ENCODE results near the gene FBN1. TPM values are rescaled to one million over a fixed set of nuclear protein-coding genes. Genes with fewer than 3 reads are reported as not detected.

Gene FBN1
- total and polyA plus RNA-seq, 2 donors: 6.3 to 19.5 TPM

DNA sequence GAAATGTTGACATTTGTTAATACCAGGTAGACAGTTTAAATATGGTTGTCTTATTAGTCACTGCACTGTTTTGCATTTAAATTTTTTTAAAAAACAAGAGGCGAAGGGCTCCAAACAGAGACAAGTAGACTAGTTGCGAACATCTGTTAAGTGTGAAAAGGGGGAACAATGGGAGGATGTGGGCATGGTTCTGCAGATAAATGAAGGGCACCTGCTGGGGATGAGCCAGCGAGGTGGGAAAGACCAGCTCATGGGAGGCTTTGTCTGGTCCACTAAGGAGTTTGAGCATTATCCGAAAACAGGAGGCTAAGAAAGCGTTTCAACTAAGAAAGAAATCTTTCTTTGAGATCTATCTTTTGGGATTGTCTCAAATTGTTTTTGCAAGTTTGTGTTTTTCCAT, 72.7 kb downstream of the FBN1 start:
- Histone ChIP-seq H3K36me3 (ENCODE audit: control insufficient read depth in 2 of 2, insufficient read depth in 2 of 2, low read length in 1 of 2) (no peaks in the 10 kb centered on the region), H3K9me3 (ENCODE audit: control insufficient read depth in 2 of 2, insufficient read depth in 1 of 2, low read length in 1 of 2) (no peaks in the 10 kb centered on the region), H3K4me3 (ENCODE audit: low read length in 2 of 2) (no peak overlapping the region), H3K27me3 (ENCODE audit: control insufficient read depth in 2 of 2, insufficient read depth in 1 of 2, low read length in 1 of 2) (no peaks in the 10 kb centered on the region), H3K27ac (ENCODE audit: low read depth in 1 of 2, low read length in 1 of 2) (no peak overlapping the region), H3K4me1 (ENCODE audit: control insufficient read depth in 2 of 2, insufficient read depth in 2 of 2, low read length in 2 of 2) (no peaks in the 10 kb centered on the region)
- WGBS: 91% methylated on average over 5 of the region's 5 CpGs
- no peak for DNase-seq (ENCODE audit: low read depth in 6 of 9, low spot score in 9 of 9)

DNA sequence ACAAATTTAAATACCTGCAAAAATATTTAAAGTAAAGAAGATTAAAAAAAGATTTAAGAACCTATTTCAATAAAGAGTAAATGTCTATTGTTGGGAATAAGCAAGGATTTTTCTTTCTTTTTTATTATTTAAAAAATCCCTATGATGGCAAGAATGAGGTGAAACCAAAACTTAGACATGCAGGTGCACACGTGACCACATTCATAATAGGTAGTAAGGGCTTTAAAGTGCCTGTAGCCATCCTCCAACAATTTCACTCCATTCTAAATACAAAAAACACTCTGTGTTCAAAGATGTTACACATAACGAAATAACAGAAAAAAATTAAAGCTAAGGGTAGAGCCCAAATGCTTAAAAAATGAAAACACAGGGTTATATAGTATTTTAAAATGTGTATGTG, 74.0 kb downstream of the FBN1 start:
- WGBS: 96% methylated on average over 2 of the region's 2 CpGs
- DNase-seq (ENCODE audit: low read depth in 6 of 9, low spot score in 9 of 9): no peak
- H3K36me3 ChIP-seq (ENCODE audit: control insufficient read depth in 2 of 2, insufficient read depth in 2 of 2, low read length in 1 of 2): no peaks in the 10 kb centered on the region

DNA sequence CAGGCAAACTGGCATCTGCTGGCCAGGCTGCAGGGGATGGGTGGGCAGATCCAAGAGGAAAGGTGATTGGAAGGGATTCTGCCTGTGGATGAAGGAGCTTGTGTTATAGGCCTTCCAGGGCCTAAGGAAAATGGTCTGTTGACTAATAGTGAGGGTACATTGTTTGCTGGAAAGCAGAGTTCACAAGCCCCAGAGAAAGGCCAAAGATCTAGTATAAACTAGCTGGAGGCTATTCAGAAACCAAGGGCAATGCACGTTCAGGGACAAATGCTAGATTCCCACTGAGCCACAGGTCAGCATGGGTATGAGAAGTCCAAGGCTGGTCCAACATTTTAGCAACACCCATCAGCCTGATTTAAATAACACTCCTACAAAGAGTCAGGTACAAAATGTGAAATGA, 74.7 kb downstream of the FBN1 start:
- Histone ChIP-seq H3K27ac (ENCODE audit: low read depth in 1 of 2, low read length in 1 of 2) (no peak overlapping the region), H3K4me1 (ENCODE audit: control insufficient read depth in 2 of 2, insufficient read depth in 2 of 2, low read length in 2 of 2) (no peaks in the 10 kb centered on the region), H3K9me3 (ENCODE audit: control insufficient read depth in 2 of 2, insufficient read depth in 1 of 2, low read length in 1 of 2) (no peaks in the 10 kb centered on the region), H3K36me3 (ENCODE audit: control insufficient read depth in 2 of 2, insufficient read depth in 2 of 2, low read length in 1 of 2) (no peaks in the 10 kb centered on the region), H3K4me3 (ENCODE audit: low read length in 2 of 2) (no peak overlapping the region), H3K27me3 (ENCODE audit: control insufficient read depth in 2 of 2, insufficient read depth in 1 of 2, low read length in 1 of 2) (no peaks in the 10 kb centered on the region)
- WGBS: 98% methylated on average over 1 of the region's 1 CpG
- DNase-seq (ENCODE audit: low read depth in 6 of 9, low spot score in 9 of 9): no peak

More for the DNA sequence above, 74.0 kb downstream of the FBN1 start:
- Histone ChIP-seq H3K27ac (ENCODE audit: low read depth in 1 of 2, low read length in 1 of 2) (no peak overlapping the region), H3K27me3 (ENCODE audit: control insufficient read depth in 2 of 2, insufficient read depth in 1 of 2, low read length in 1 of 2) (no peaks in the 10 kb centered on the region), H3K9me3 (ENCODE audit: control insufficient read depth in 2 of 2, insufficient read depth in 1 of 2, low read length in 1 of 2) (no peaks in the 10 kb centered on the region), H3K4me3 (ENCODE audit: low read length in 2 of 2) (no peak overlapping the region), H3K4me1 (ENCODE audit: control insufficient read depth in 2 of 2, insufficient read depth in 2 of 2, low read length in 2 of 2) (no peaks in the 10 kb centered on the region)

DNA sequence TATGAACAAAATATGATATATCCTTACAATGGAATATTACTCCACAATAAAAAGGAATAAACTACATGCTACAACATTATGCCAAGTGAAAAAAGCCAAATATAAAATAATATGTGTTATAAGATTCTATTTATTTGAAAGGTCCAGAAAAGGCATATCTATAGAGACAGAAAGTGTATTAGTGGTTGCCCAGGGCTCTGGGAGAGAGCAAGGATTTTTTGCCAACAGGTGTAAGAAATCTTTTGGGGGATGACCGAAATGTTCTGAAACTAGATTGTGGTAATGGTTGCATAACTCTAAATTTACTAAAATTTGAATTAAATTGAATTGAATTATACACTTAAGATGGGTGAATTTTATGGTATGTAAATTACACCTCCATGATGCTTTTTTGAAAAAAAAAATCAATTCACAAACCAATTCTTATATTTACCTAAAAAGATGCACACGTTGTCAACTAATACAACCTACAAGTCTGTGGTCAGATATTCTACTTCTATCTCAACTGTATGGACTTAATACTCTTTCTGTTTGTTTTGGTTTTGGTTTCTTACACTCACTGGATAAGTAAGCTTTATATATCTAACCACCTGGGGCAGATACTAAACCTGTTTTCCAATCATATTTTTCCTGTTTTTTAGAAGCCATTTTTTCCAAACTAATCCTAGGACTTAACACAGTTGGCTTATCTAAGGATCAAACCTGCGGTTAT, 75.8 kb downstream of the FBN1 start:
- no peaks in the 10 kb centered on the region for H3K4me1 ChIP-seq (ENCODE audit: control insufficient read depth in 2 of 2, insufficient read depth in 2 of 2, low read length in 2 of 2)
- no peaks in the 10 kb centered on the region for H3K9me3 ChIP-seq (ENCODE audit: control insufficient read depth in 2 of 2, insufficient read depth in 1 of 2, low read length in 1 of 2)
- H3K4me3 ChIP-seq (ENCODE audit: low read length in 2 of 2): no peak overlapping the region
- DNase-seq (ENCODE audit: low read depth in 6 of 9, low spot score in 9 of 9): no peak
- WGBS: 77% methylated on average over 3 of the region's 3 CpGs
- no peaks in the 10 kb centered on the region for H3K36me3 ChIP-seq (ENCODE audit: control insufficient read depth in 2 of 2, insufficient read depth in 2 of 2, low read length in 1 of 2)
- H3K27me3 ChIP-seq (ENCODE audit: control insufficient read depth in 2 of 2, insufficient read depth in 1 of 2, low read length in 1 of 2): no peaks in the 10 kb centered on the region
- H3K27ac ChIP-seq (ENCODE audit: low read depth in 1 of 2, low read length in 1 of 2): no peak overlapping the region

DNA sequence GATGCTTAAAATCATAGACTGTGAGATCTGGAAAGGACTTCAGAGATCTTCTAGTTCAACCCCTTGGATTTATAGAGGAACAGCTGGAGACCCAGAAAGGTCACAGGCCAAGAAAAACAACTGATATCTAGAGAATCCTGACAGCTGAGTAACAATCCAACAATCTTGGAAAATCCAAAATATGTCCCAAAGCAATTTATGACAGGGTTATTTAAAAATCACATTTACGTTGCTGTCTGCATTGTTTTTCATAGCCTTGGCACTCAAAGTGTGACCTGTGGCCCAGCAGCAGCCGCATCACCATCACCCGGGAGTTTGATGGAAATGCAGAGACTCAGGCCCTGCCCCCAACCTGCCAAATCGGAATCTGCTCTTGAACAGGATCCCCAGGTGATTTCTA, 78.8 kb downstream of the FBN1 start:
- 96% methylated on average over 4 of the region's 4 CpGs for WGBS
- no peak overlapping the region for H3K4me3 ChIP-seq (ENCODE audit: low read length in 2 of 2)
- peaks cover 0 to 2% of the 10 kb centered on the region in 2 donors for H3K4me1 ChIP-seq (ENCODE audit: control insufficient read depth in 2 of 2, insufficient read depth in 2 of 2, low read length in 2 of 2)
- no peak for DNase-seq (ENCODE audit: low read depth in 6 of 9, low spot score in 9 of 9)
- H3K27ac ChIP-seq (ENCODE audit: low read depth in 1 of 2, low read length in 1 of 2): no peak overlapping the region
- no peaks in the 10 kb centered on the region for H3K9me3 ChIP-seq (ENCODE audit: control insufficient read depth in 2 of 2, insufficient read depth in 1 of 2, low read length in 1 of 2)
- no peaks in the 10 kb centered on the region for H3K27me3 ChIP-seq (ENCODE audit: control insufficient read depth in 2 of 2, insufficient read depth in 1 of 2, low read length in 1 of 2)
- no peaks in the 10 kb centered on the region for H3K36me3 ChIP-seq (ENCODE audit: control insufficient read depth in 2 of 2, insufficient read depth in 2 of 2, low read length in 1 of 2)

DNA sequence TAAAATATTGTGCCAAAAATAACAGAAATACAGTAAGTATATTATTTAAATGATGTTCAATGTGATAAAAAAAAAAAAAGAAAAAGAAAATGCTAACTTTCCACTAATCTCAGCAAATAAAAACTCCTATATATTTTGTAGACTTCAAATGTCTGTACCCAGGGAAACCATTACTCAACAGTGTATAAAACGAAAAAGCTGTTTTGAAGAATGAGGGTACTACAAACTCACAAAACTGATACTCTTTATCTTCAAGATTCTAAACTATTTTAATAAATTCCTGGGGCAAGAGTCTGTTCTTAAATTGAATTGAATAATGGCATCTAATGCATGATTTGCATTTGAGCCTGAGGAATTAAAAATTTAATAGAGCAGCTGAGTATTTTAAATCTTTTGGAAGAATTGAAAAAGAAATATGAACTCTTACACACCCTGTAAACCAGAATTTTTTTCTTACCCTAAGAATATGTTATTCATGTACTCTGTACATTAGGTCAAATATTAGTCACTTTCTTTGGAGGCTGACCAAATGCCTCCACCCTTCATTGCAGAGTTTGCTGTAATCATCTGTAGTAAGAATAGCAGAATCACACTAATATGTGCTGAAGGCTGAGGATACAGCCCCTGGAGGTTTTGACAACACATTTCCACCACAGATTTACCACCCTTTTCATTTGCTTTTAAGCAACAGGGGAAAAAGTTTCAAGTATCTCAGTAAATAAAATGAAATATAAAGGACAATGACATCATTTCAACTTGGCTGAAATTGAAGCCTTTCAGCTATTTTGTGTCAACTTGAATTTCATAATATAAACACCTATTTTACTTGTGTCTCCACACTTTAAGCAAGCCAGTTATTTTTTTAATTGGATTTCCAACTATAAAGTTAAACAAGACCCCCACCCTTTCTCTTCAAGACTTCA, 79.7 kb downstream of the FBN1 start:
- Histone ChIP-seq H3K4me1 (ENCODE audit: control insufficient read depth in 2 of 2, insufficient read depth in 2 of 2, low read length in 2 of 2) (peaks cover 0 to 2% of the 10 kb centered on the region in 2 donors), H3K27me3 (ENCODE audit: control insufficient read depth in 2 of 2, insufficient read depth in 1 of 2, low read length in 1 of 2) (no peaks in the 10 kb centered on the region), H3K27ac (ENCODE audit: low read depth in 1 of 2, low read length in 1 of 2) (no peak overlapping the region), H3K36me3 (ENCODE audit: control insufficient read depth in 2 of 2, insufficient read depth in 2 of 2, low read length in 1 of 2) (no peaks in the 10 kb centered on the region), H3K4me3 (ENCODE audit: low read length in 2 of 2) (no peak overlapping the region), H3K9me3 (ENCODE audit: control insufficient read depth in 2 of 2, insufficient read depth in 1 of 2, low read length in 1 of 2) (no peaks in the 10 kb centered on the region)
- DNase-seq (ENCODE audit: low read depth in 6 of 9, low spot score in 9 of 9): no peak
- 96% methylated on average over 1 of the region's 1 CpG for WGBS

DNA sequence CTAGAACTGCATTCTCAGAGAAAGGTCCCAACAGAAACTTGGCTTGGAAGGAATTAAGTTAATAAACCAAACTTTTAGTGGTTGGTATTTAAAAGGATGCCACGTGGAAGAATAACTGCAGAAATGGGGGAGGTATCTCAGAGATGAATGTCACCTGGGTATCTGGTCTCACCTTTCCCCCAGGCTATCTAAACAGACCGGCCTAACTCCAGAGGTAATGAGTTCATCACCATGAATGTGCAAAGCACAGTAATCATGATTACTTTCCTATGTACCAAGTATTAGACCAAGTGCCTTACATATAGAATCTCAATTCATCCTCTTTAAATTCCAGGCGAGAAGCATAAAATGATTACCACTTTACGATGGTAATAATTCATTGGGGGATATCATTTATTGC, 80.8 kb downstream of the FBN1 start:
- no peaks in the 10 kb centered on the region for H3K9me3 ChIP-seq (ENCODE audit: control insufficient read depth in 2 of 2, insufficient read depth in 1 of 2, low read length in 1 of 2)
- no peak for DNase-seq (ENCODE audit: low read depth in 6 of 9, low spot score in 9 of 9)
- peaks cover 0 to 2% of the 10 kb centered on the region in 2 donors for H3K4me1 ChIP-seq (ENCODE audit: control insufficient read depth in 2 of 2, insufficient read depth in 2 of 2, low read length in 2 of 2)
- H3K4me3 ChIP-seq (ENCODE audit: low read length in 2 of 2): no peak overlapping the region
- WGBS: 99% methylated on average over 4 of the region's 4 CpGs
- H3K27ac ChIP-seq (ENCODE audit: low read depth in 1 of 2, low read length in 1 of 2): no peak overlapping the region
- no peaks in the 10 kb centered on the region for H3K27me3 ChIP-seq (ENCODE audit: control insufficient read depth in 2 of 2, insufficient read depth in 1 of 2, low read length in 1 of 2)
- no peaks in the 10 kb centered on the region for H3K36me3 ChIP-seq (ENCODE audit: control insufficient read depth in 2 of 2, insufficient read depth in 2 of 2, low read length in 1 of 2)

DNA sequence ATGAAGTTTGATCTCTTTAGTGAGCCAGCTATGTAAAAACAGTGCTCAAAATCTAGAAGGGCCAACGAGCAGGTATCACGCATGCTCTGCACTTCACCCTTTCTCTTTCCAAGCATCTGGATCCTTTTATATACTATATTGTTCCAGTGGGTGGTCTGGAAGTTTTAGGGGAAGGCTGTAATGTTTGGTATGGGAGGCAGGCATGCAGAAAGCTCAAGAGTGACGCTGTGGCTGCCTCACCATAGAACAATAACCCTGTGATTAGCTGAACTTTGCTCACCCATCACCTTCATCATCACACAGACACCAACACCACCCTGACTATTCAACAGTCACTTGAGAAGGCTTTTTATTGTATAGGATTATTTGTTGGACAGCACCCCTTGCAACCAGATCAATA, 81.6 kb downstream of the FBN1 start:
- Histone ChIP-seq H3K36me3 (ENCODE audit: control insufficient read depth in 2 of 2, insufficient read depth in 2 of 2, low read length in 1 of 2) (no peaks in the 10 kb centered on the region), H3K9me3 (ENCODE audit: control insufficient read depth in 2 of 2, insufficient read depth in 1 of 2, low read length in 1 of 2) (no peaks in the 10 kb centered on the region), H3K27ac (ENCODE audit: low read depth in 1 of 2, low read length in 1 of 2) (no peak overlapping the region), H3K4me3 (ENCODE audit: low read length in 2 of 2) (no peak overlapping the region), H3K27me3 (ENCODE audit: control insufficient read depth in 2 of 2, insufficient read depth in 1 of 2, low read length in 1 of 2) (no peaks in the 10 kb centered on the region), H3K4me1 (ENCODE audit: control insufficient read depth in 2 of 2, insufficient read depth in 2 of 2, low read length in 2 of 2) (peaks cover 0 to 2% of the 10 kb centered on the region in 2 donors)
- WGBS: 98% methylated on average over 3 of the region's 3 CpGs
- DNase-seq (ENCODE audit: low read depth in 6 of 9, low spot score in 9 of 9): no peak

DNA sequence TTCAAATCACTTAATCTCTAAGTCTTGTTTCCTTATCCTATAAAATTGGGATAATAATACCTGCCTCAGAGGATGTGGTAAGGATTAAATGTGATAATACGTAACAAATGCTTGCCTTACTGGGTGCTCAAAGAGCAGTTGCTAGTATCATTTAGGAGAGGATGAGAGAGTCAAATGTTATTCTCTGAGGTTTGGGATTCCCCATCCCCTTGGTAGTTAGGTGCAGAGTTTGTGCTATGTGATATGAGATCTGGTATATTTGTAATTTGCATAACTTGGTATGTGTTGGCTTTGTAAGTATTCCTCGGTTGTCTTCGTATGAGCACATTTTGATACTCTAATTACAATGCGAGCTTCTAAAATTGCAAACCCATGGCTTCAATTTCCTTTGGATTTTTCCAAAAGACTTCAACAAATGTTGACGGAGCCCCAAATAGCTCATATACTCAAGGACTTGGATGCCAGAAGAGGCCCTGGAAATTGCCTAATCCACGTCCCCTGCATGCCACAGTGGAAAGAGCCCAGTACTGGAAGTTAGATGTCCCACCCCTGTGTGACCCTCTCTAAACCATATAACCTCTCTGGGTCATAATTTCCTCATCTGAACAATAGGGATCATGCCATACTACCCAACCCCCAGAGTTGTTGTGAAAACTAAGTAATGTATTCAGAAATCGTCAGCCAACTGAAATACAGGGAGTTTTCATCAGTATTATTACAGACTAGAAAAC, 85.0 kb downstream of the FBN1 start:
- H3K27me3 ChIP-seq (ENCODE audit: control insufficient read depth in 2 of 2, insufficient read depth in 1 of 2, low read length in 1 of 2): no peaks in the 10 kb centered on the region
- DNase-seq (ENCODE audit: low read depth in 6 of 9, low spot score in 9 of 9): no peak
- no peak overlapping the region for H3K4me3 ChIP-seq (ENCODE audit: low read length in 2 of 2)
- H3K27ac ChIP-seq (ENCODE audit: low read depth in 1 of 2, low read length in 1 of 2): no peak overlapping the region
- H3K36me3 ChIP-seq (ENCODE audit: control insufficient read depth in 2 of 2, insufficient read depth in 2 of 2, low read length in 1 of 2): no peaks in the 10 kb centered on the region
- peaks cover 0 to 2% of the 10 kb centered on the region in 2 donors for H3K4me1 ChIP-seq (ENCODE audit: control insufficient read depth in 2 of 2, insufficient read depth in 2 of 2, low read length in 2 of 2)
- WGBS: 96% methylated on average over 7 of the region's 7 CpGs
- no peaks in the 10 kb centered on the region for H3K9me3 ChIP-seq (ENCODE audit: control insufficient read depth in 2 of 2, insufficient read depth in 1 of 2, low read length in 1 of 2)

Data from thymus (tissue), 11 donors.